HEK293 (cell line): Measurements from ENCODE around the gene PHC1.
"Not testable (repeated sequence)": the region's sequence is repeated elsewhere in the genome, so short reads cannot be mapped to it uniquely, and the experiment has no call there.

Experiments used
- CTCF ChIA-PET: fragments of 350-600 bp; formaldehyde crosslinking; extraction: SDS; loops from one replicate; lab custom pipeline; 2021; ENCODE audit warnings: antibody characterized with exemption; lab: Yijun Ruan, JAX
- POLR2A ChIA-PET: fragments of 300-600 bp; formaldehyde crosslinking; extraction: SDS; loops from one replicate; lab custom pipeline; 2020; ENCODE audit warnings: antibody characterized with exemption, inconsistent platforms; lab: Yijun Ruan, JAX
- H3K27ac ChIP-seq: fragments of 200-500 bp; sonication (Bioruptor generic); 2 replicates; pipeline ENCODE4 v1.5.1; 2014; ENCODE audit warnings: low read depth, low read length, control low read depth, inconsistent platforms; ENCODE audit errors: extremely low read depth
- H3K36me3 ChIP-seq, 2 experiments: fragments of 200-500 bp in 1 of 2; sonication (Bioruptor generic) in 1 of 2; 1 replicate in 1 of 2; 2 replicates in 1 of 2; pipeline ENCODE4 v1.5.1; 2014 to 2017; ENCODE audit warnings: inconsistent platforms in 2 of 2, low read length in 2 of 2; ENCODE audit not compliant: control insufficient read depth in 2 of 2, insufficient read depth in 1 of 2
- H3K4me1 ChIP-seq: fragments of 200-500 bp; sonication (Bioruptor generic); 2 replicates; pipeline ENCODE4 v1.5.1; 2014; ENCODE audit warnings: mild to moderate bottlenecking, low read length, inconsistent platforms; ENCODE audit not compliant: control insufficient read depth, insufficient read depth
- H3K4me3 ChIP-seq: 2 replicates; pipeline ENCODE4 v1.5.1; 2011; ENCODE audit warnings: low read depth, mild to moderate bottlenecking, control low read depth, low read length, moderate library complexity
- H3K9me3 ChIP-seq: fragments of 200-500 bp; sonication (Bioruptor generic); 2 replicates; pipeline ENCODE4 v1.5.1; 2014; ENCODE audit warnings: low read depth, low read length, inconsistent platforms; ENCODE audit not compliant: control insufficient read depth, insufficient read depth
- AEBP2 ChIP-seq: fragments of 450-650 bp; formaldehyde crosslinking; IDR thresholded peaks from 2 replicates; pipeline ENCODE4 v1.5.1; 2016; ENCODE audit warnings: missing biosample characterization, missing genetic modification characterization, borderline replicate concordance
- EGR2 ChIP-seq: fragments of 450-650 bp; formaldehyde crosslinking; IDR thresholded peaks from 2 replicates; pipeline ENCODE4 v1.5.1; 2016; ENCODE audit warnings: low read depth, missing biosample characterization, missing genetic modification characterization
- ELK4 ChIP-seq: IDR thresholded peaks from 2 replicates; pipeline ENCODE4 v1.6.1; 2011; ENCODE audit warnings: mild to moderate bottlenecking, low read depth, low read length, borderline replicate concordance
- GLI4 ChIP-seq: fragments of 450-650 bp; formaldehyde crosslinking; IDR thresholded peaks from 2 replicates; pipeline ENCODE4 v1.5.1; 2016; ENCODE audit warnings: missing biosample characterization, missing genetic modification characterization
- GLIS2 ChIP-seq: fragments of 450-650 bp; formaldehyde crosslinking; IDR thresholded peaks from 2 replicates; pipeline ENCODE4 v1.5.1; 2016; ENCODE audit warnings: missing biosample characterization, missing genetic modification characterization
- HOXA7 ChIP-seq: sonication (generic); formaldehyde crosslinking; IDR thresholded peaks from 2 replicates; pipeline ENCODE4 v1.8.1; 2022; ENCODE audit warnings: missing genetic modification reagents, borderline replicate concordance
- KLF7 ChIP-seq: fragments of 450-650 bp; formaldehyde crosslinking; IDR thresholded peaks from 2 replicates; pipeline ENCODE4 v1.5.1; 2016; ENCODE audit warnings: missing biosample characterization, missing genetic modification characterization, borderline replicate concordance
- REST ChIP-seq: fragments of 450-650 bp; formaldehyde crosslinking; IDR thresholded peaks from 2 replicates; pipeline ENCODE4 v1.5.1; 2016; ENCODE audit warnings: missing biosample characterization, missing genetic modification characterization
- ZIC2 ChIP-seq: fragments of 450-650 bp; formaldehyde crosslinking; IDR thresholded peaks from 2 replicates; pipeline ENCODE4 v1.5.1; 2016; ENCODE audit warnings: missing biosample characterization, missing genetic modification characterization
- ZNF114 ChIP-seq: fragments of 450-650 bp; formaldehyde crosslinking; IDR thresholded peaks from 2 replicates; pipeline ENCODE4 v1.5.0; 2017; ENCODE audit warnings: missing biosample characterization, missing genetic modification characterization
- ZNF223 ChIP-seq: fragments of 450-650 bp; formaldehyde crosslinking; IDR thresholded peaks from 2 replicates; pipeline ENCODE4 v1.5.1; 2016; ENCODE audit warnings: missing biosample characterization, missing genetic modification characterization
- ZNF629 ChIP-seq: fragments of 450-650 bp; formaldehyde crosslinking; IDR thresholded peaks from 2 replicates; pipeline ENCODE4 v1.5.1; 2017; ENCODE audit warnings: missing biosample characterization, missing genetic modification characterization
- ZNF677 ChIP-seq: fragments of 450-650 bp; IDR thresholded peaks from 2 replicates; pipeline ENCODE4 v1.5.0; 2018; ENCODE audit warnings: missing biosample characterization, mild to moderate bottlenecking, missing genetic modification characterization, moderate library complexity
- TF ChIP-seq, protein P1 (sequence below): fragments of 450-650 bp; formaldehyde crosslinking; IDR thresholded peaks from 2 replicates; pipeline ENCODE4 v1.5.1; 2016; ENCODE audit warnings: missing biosample characterization, missing genetic modification characterization
- TF ChIP-seq, protein P2 (sequence below): fragments of 450-650 bp; formaldehyde crosslinking; IDR thresholded peaks from 2 replicates; pipeline ENCODE4 v1.5.1; 2016; ENCODE audit warnings: missing biosample characterization, missing genetic modification characterization, borderline replicate concordance

The PHC1 gene

GRCh38 chr12:8917751-8918150 lies 3.4 kb downstream of the PHC1 start:
- H3K4me1 ChIP-seq: peaks cover 13% of the 10 kb centered on the region
- no peak overlapping the region for H3K4me3 ChIP-seq
- H3K36me3 ChIP-seq: peaks cover 17 to 37% of the 10 kb centered on the region in 2 experiments
- POLR2A ChIA-PET: interaction anchor here (0.8 kb wide), 1 partner anchor 32 kb away, joined by 3 read pairs; the partner anchor contains the start of gene M6PR
- H3K27ac ChIP-seq: no peak overlapping the region
- TF ChIP-seq GLIS2 (tag by site-specific recombination): no peak
- TF ChIP-seq ZNF677: no peak
- no peak for TF ChIP-seq REST (tag by site-specific recombination)
- TF ChIP-seq ELK4: no peak
- no peak for TF ChIP-seq ZNF223 (tag by site-specific recombination)
- TF ChIP-seq ZNF629 (tag by site-specific recombination): no peak
- no peak for TF ChIP-seq ZIC2 (tag by site-specific recombination)
- TF ChIP-seq, protein P1, sequence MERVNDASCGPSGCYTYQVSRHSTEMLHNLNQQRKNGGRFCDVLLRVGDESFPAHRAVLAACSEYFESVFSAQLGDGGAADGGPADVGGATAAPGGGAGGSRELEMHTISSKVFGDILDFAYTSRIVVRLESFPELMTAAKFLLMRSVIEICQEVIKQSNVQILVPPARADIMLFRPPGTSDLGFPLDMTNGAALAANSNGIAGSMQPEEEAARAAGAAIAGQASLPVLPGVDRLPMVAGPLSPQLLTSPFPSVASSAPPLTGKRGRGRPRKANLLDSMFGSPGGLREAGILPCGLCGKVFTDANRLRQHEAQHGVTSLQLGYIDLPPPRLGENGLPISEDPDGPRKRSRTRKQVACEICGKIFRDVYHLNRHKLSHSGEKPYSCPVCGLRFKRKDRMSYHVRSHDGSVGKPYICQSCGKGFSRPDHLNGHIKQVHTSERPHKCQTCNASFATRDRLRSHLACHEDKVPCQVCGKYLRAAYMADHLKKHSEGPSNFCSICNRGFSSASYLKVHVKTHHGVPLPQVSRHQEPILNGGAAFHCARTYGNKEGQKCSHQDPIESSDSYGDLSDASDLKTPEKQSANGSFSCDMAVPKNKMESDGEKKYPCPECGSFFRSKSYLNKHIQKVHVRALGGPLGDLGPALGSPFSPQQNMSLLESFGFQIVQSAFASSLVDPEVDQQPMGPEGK (tag by site-specific recombination): no peak
- no peak for TF ChIP-seq KLF7 (tag by site-specific recombination)
- TF ChIP-seq GLI4 (tag by site-specific recombination): no peak
- no peak for TF ChIP-seq EGR2 (tag by site-specific recombination)
- no peak for TF ChIP-seq HOXA7 (CRISPR knock-in tag)
- TF ChIP-seq AEBP2 (tag by site-specific recombination): no peak
- CTCF ChIA-PET: interaction anchor here (0.6 to 5.1 kb wide), 2 partner anchors 27 to 80 kb away, joined by 3 to 21 read pairs; no protein-coding TSS in a partner anchor
- no peaks in the 10 kb centered on the region for H3K9me3 ChIP-seq

GRCh38 chr12:8919643-8920042 lies 5.3 kb downstream of the PHC1 start:
- H3K4me3 ChIP-seq, POLR2A ChIA-PET, H3K9me3 ChIP-seq, H3K4me1 ChIP-seq, H3K27ac ChIP-seq: not testable (repeated sequence)
- peaks cover 23 to 48% of the 10 kb centered on the region in 2 experiments for H3K36me3 ChIP-seq
- CTCF ChIA-PET: interaction anchor here (0.6 to 1.3 kb wide), 2 partner anchors 29 to 254 kb away, joined by 4 read pairs; no protein-coding TSS in a partner anchor

DNA sequence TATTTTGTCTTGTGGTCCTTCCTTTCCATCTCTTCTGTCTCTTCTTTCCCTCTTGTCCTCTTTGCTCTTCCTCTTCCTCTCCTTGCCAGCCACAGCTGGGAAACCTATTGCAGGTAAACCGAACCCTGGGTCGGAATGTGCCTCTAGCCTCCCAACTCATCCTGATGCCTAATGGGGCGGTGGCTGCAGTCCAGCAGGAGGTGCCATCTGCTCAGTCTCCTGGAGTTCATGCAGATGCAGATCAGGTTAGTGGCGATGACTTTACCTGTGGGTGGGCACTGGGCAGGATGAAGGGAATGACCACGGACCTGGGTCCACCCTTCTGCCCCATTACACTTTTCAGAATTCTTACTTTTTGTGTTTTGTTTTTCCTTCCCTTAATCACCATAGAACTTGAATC lies 8.2 kb downstream of the PHC1 start:
- POLR2A ChIA-PET: no interaction called here
- Histone ChIP-seq H3K27ac (no peak overlapping the region), H3K4me1 (no peaks in the 10 kb centered on the region), H3K36me3 (peaks cover 23 to 60% of the 10 kb centered on the region in 2 experiments), H3K9me3 (no peaks in the 10 kb centered on the region), H3K4me3 (no peak overlapping the region)
- CTCF ChIA-PET: interaction anchor here (0.9 kb wide), 1 partner anchor 379 kb away, joined by 3 read pairs; no protein-coding TSS in a partner anchor
- no peak for TF ChIP-seq ZNF114 (tag by site-specific recombination)
- TF ChIP-seq, protein P2, sequence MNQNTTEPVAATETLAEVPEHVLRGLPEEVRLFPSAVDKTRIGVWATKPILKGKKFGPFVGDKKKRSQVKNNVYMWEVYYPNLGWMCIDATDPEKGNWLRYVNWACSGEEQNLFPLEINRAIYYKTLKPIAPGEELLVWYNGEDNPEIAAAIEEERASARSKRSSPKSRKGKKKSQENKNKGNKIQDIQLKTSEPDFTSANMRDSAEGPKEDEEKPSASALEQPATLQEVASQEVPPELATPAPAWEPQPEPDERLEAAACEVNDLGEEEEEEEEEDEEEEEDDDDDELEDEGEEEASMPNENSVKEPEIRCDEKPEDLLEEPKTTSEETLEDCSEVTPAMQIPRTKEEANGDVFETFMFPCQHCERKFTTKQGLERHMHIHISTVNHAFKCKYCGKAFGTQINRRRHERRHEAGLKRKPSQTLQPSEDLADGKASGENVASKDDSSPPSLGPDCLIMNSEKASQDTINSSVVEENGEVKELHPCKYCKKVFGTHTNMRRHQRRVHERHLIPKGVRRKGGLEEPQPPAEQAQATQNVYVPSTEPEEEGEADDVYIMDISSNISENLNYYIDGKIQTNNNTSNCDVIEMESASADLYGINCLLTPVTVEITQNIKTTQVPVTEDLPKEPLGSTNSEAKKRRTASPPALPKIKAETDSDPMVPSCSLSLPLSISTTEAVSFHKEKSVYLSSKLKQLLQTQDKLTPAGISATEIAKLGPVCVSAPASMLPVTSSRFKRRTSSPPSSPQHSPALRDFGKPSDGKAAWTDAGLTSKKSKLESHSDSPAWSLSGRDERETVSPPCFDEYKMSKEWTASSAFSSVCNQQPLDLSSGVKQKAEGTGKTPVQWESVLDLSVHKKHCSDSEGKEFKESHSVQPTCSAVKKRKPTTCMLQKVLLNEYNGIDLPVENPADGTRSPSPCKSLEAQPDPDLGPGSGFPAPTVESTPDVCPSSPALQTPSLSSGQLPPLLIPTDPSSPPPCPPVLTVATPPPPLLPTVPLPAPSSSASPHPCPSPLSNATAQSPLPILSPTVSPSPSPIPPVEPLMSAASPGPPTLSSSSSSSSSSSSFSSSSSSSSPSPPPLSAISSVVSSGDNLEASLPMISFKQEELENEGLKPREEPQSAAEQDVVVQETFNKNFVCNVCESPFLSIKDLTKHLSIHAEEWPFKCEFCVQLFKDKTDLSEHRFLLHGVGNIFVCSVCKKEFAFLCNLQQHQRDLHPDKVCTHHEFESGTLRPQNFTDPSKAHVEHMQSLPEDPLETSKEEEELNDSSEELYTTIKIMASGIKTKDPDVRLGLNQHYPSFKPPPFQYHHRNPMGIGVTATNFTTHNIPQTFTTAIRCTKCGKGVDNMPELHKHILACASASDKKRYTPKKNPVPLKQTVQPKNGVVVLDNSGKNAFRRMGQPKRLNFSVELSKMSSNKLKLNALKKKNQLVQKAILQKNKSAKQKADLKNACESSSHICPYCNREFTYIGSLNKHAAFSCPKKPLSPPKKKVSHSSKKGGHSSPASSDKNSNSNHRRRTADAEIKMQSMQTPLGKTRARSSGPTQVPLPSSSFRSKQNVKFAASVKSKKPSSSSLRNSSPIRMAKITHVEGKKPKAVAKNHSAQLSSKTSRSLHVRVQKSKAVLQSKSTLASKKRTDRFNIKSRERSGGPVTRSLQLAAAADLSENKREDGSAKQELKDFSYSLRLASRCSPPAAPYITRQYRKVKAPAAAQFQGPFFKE (tag by site-specific recombination): no peak
